Hepatocyte (in vitro differentiated cells): ENCODE data around the gene LAMB2. TPM values are rescaled to one million over a fixed set of nuclear protein-coding genes. Genes with fewer than 3 reads are reported as not detected.
A peak's percentile ranks its signal among the peaks of the same experiment; 100 is the strongest.

Experiments
- DNase-seq: peaks from one replicate; pipeline ENCODE4 v3.0.0-alpha.2; 2016; ENCODE audit warnings: low spot score
- H2AFZ ChIP-seq: fragments of 200-600 bp; sonication (generic); 2 replicates; pipeline ENCODE4 v1.6.0; 2016; ENCODE audit warnings: antibody characterized with exemption, mild to moderate bottlenecking
- H3K27ac ChIP-seq: fragments of 200-600 bp; sonication (generic); 2 replicates; pipeline ENCODE4 v1.5.1; 2016; ENCODE audit warnings: mild to moderate bottlenecking
- H3K27me3 ChIP-seq: fragments of 200-600 bp; sonication (generic); 2 replicates; pipeline ENCODE4 v1.6.1; 2016
- H3K36me3 ChIP-seq: fragments of 200-600 bp; sonication (generic); replicated peaks from 2 replicates; pipeline ENCODE4 v1.5.1; 2016; ENCODE audit warnings: low read depth; ENCODE audit not compliant: insufficient read depth
- H3K4me1 ChIP-seq: fragments of 200-600 bp; sonication (generic); 2 replicates; pipeline ENCODE4 v1.5.1; 2016; ENCODE audit warnings: mild to moderate bottlenecking, moderate library complexity; ENCODE audit not compliant: insufficient read depth
- H3K4me2 ChIP-seq: fragments of 200-600 bp; sonication (generic); 2 replicates; pipeline ENCODE4 v1.6.0; 2016
- H3K4me3 ChIP-seq: fragments of 200-600 bp; sonication (generic); 2 replicates; pipeline ENCODE4 v1.5.1; 2016; ENCODE audit warnings: mild to moderate bottlenecking
- H3K79me2 ChIP-seq: fragments of 200-600 bp; sonication (generic); 2 replicates; pipeline ENCODE4 v1.6.0; 2017; ENCODE audit warnings: mild to moderate bottlenecking
- H3K9me2 ChIP-seq: fragments of 200-600 bp; sonication (generic); replicated peaks from 2 replicates; pipeline ENCODE4 v1.6.0; 2017; ENCODE audit warnings: mild to moderate bottlenecking; ENCODE audit not compliant: insufficient read depth
- H3K9me3 ChIP-seq: fragments of 200-600 bp; sonication (generic); 2 replicates; pipeline ENCODE4 v1.5.1; 2016; ENCODE audit warnings: low read depth, mild to moderate bottlenecking
- H4K20me1 ChIP-seq: fragments of 200-600 bp; sonication (generic); 2 replicates; pipeline ENCODE4 v1.6.0; 2016; ENCODE audit warnings: mild to moderate bottlenecking; ENCODE audit not compliant: insufficient read depth, poor library complexity, severe bottlenecking
- CTCF ChIP-seq: fragments of 200-600 bp; sonication (generic); IDR thresholded peaks from 2 replicates; pipeline ENCODE4 v1.5.1; 2016; ENCODE audit warnings: antibody characterized with exemption, mild to moderate bottlenecking; ENCODE audit not compliant: poor library complexity
- EZH2 ChIP-seq: fragments of 200-600 bp; sonication (generic); IDR thresholded peaks from 2 replicates; pipeline ENCODE4 v1.6.1; 2016; ENCODE audit warnings: antibody characterized with exemption, mild to moderate bottlenecking, borderline replicate concordance
- EZH2phosphoT487 ChIP-seq: fragments of 200-600 bp; sonication (generic); IDR thresholded peaks from one replicate; pipeline ENCODE4 v1.6.1; 2018; ENCODE audit warnings: antibody characterized with exemption, mild to moderate bottlenecking, low read depth, moderate library complexity; ENCODE audit not compliant: unreplicated experiment, severe bottlenecking
- WGBS: methylation state at CpG from one replicate; pipeline ENCODE4 v1.1.6; 2016; ENCODE audit warnings: low lambda C conversion rate; ENCODE audit errors: missing lambda C conversion rate; 5-methylcytosine and 5-hydroxymethylcytosine counted together
- polyA plus RNA-seq: library from polyadenylated mRNA; unstranded; fragments of >200 nt; fragmentation: Nextera tagmentation; extraction: Ambion mirVana; gene quantifications from 2 replicates; pipeline ENCODE4 v1.2.1, GENCODE V29; 2016
- total RNA-seq: library from RNA; depleted of rRNA; stranded (reverse); fragments of >200 nt; gene quantifications from 2 replicates; pipeline ENCODE4 v1.2.3, GENCODE V29; 2014

Gene LAMB2
- total and polyA plus RNA-seq, 2 experiments from 2014 or later, result 396 to 437 TPM

- H3K9me3 ChIP-seq, result no peaks in the 10 kb centered on the region
- H3K36me3 ChIP-seq, result no peaks in the 10 kb centered on the region
- H2AFZ ChIP-seq, result no peak overlapping the region
- no peak overlapping the region for H3K4me3 ChIP-seq
- no peak overlapping the region for H3K4me2 ChIP-seq
- H3K79me2 ChIP-seq, result no peaks in the 10 kb centered on the region
- H4K20me1 ChIP-seq, result no peaks in the 10 kb centered on the region
- no peaks in the 10 kb centered on the region for H3K9me2 ChIP-seq
- WGBS, result 71% methylated on average over 5 of the region's 5 CpGs
- H3K27me3 ChIP-seq, result no peaks in the 10 kb centered on the region
- peak; percentile 49 for DNase-seq
- H3K27ac ChIP-seq, result no peak overlapping the region
- no peaks in the 10 kb centered on the region for H3K4me1 ChIP-seq
- TF ChIP-seq CTCF (peak; percentile 21), EZH2phosphoT487 (no peak), EZH2 (no peak)
These were observed 25.4 kb upstream of the LAMB2 start for GRCh38 chr3:49158103-49158709.

- DNase-seq, result no peak
- H3K9me2 ChIP-seq, result no peaks in the 10 kb centered on the region
- no peaks in the 10 kb centered on the region for H3K4me1 ChIP-seq
- H2AFZ ChIP-seq, result no peak overlapping the region
- no peak overlapping the region for H3K27ac ChIP-seq
- H3K4me2 ChIP-seq, result no peak overlapping the region
- H3K36me3 ChIP-seq, result no peaks in the 10 kb centered on the region
- no peaks in the 10 kb centered on the region for H4K20me1 ChIP-seq
- H3K4me3 ChIP-seq, result no peak overlapping the region
- no peaks in the 10 kb centered on the region for H3K79me2 ChIP-seq
- H3K9me3 ChIP-seq, result no peaks in the 10 kb centered on the region
- TF ChIP-seq EZH2phosphoT487 (no peak), CTCF (no peak), EZH2 (no peak)
- H3K27me3 ChIP-seq, result no peaks in the 10 kb centered on the region
- 88% methylated on average over 1 of the region's 1 CpG for WGBS
These were observed 24.4 kb upstream of the LAMB2 start for GRCh38 chr3:49157289-49157688.

GRCh38 chr3:49153349-49153912 is 20.6 kb upstream of the LAMB2 start:
- H2AFZ ChIP-seq, result no peak overlapping the region
- DNase-seq, result no peak

More at GRCh38 chr3:49153349-49153912, 20.6 kb upstream of the LAMB2 start:
- Histone ChIP-seq H3K27ac (no peak overlapping the region), H3K4me3 (no peak overlapping the region), H3K4me2 (no peak overlapping the region), H3K36me3 (no peaks in the 10 kb centered on the region), H3K9me3 (no peaks in the 10 kb centered on the region), H3K79me2 (no peaks in the 10 kb centered on the region), H4K20me1 (no peaks in the 10 kb centered on the region), H3K9me2 (no peaks in the 10 kb centered on the region), H3K4me1 (no peaks in the 10 kb centered on the region), H3K27me3 (no peaks in the 10 kb centered on the region)
- WGBS, result 91% methylated on average over 3 of the region's 3 CpGs
- no peak for TF ChIP-seq EZH2
- no peak for TF ChIP-seq CTCF
- TF ChIP-seq EZH2phosphoT487, result no peak
